Activated CD8-positive, alpha-beta T cell treated with anti-CD3 and anti-CD28 coated beads for 36 hours (primary cell): ENCODE results near the gene RALBP1. TPM values are rescaled to one million over a fixed set of nuclear protein-coding genes. Genes with fewer than 3 reads are reported as not detected.

Source experiments
- ATAC-seq: fragments of 200-7000 bp; cut with Tn5 transposase; one replicate; pipeline ENCODE4 v1.10.0; 2021; ENCODE audit warnings: mild to moderate bottlenecking, moderate library complexity
- CTCF ChIA-PET: fragments of 350-600 bp; sonication (Branson Sonifier 250); formaldehyde crosslinking; loops from one replicate; lab custom pipeline; 2021; ENCODE audit warnings: antibody characterized with exemption; lab: Charles Lee
- POLR2A ChIA-PET: fragments of 350-600 bp; sonication (Branson Sonifier 250); formaldehyde crosslinking; loops from one replicate; lab custom pipeline; 2021; ENCODE audit warnings: antibody characterized with exemption; lab: Charles Lee
- DNase-seq: peaks from one replicate; pipeline ENCODE4 v3.0.0-alpha.2; 2020
- H3K27ac Mint-ChIP-seq: one replicate; pipeline ENCODE4 v1.8.0; 2021; ENCODE audit warnings: mild to moderate bottlenecking, mixed read lengths
- H3K27me3 Mint-ChIP-seq: one replicate; pipeline ENCODE4 v1.8.0; 2021; ENCODE audit warnings: mixed read lengths
- H3K36me3 Mint-ChIP-seq: one replicate; pipeline ENCODE4 v1.8.0; 2021; ENCODE audit warnings: low read depth, mixed read lengths
- H3K4me1 Mint-ChIP-seq: one replicate; pipeline ENCODE4 v1.8.0; 2021; ENCODE audit warnings: low read depth, mixed read lengths
- H3K4me3 Mint-ChIP-seq: one replicate; pipeline ENCODE4 v1.8.0; 2021; ENCODE audit warnings: mild to moderate bottlenecking, moderate library complexity, mixed read lengths
- H3K9me3 Mint-ChIP-seq: one replicate; pipeline ENCODE4 v1.8.0; 2021; ENCODE audit warnings: mixed read lengths
- CTCF ChIP-seq: fragments of 200-600 bp; IDR thresholded peaks from one replicate; pipeline ENCODE4 v1.8.0; 2022; ENCODE audit warnings: antibody characterized with exemption, mild to moderate bottlenecking
- intact Hi-C: fragments of 100-400 bp; cut with micrococcal nuclease; formaldehyde crosslinking; loops from one replicate; pipeline ENCODE4 v1.10.0; 2022
- total RNA-seq, 2 experiments: library from RNA; stranded (reverse); gene quantifications; one replicate each; pipeline ENCODE4 v1.2.3, GENCODE V29; 2021

The RALBP1 gene
- total RNA-seq, 2 experiments from 2014 or later = 47.8 to 50.2 TPM

DNA sequence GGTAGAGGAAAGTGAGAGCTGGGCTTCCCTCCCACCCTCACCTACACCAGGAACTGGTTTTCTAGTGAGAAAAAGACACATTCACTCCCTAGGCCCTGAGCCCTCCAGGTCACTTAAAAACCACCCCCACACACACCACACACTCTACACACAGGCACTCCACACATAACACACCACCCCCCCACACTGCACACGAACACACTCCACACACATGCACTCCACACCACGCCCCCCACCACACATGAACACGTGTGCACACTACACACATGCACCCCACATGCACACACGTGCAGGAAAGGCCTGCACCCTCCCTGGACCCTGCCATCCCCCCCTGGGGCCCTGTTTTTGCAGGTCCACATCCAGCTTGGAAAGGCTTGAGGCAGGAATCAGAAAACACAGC lies 67.6 kb downstream of the RALBP1 start:
- TF ChIP-seq CTCF = no peak
- H3K27me3 Mint-ChIP-seq = no peaks in the 10 kb centered on the region
- DNase-seq = no peak
- no peak for ATAC-seq
- POLR2A ChIA-PET = no interaction called here
- CTCF ChIA-PET = interaction anchor here (1.4 kb wide), 1 partner anchor 428 kb away, joined by 3 read pairs; no protein-coding TSS in a partner anchor
- H3K9me3 Mint-ChIP-seq = no peaks in the 10 kb centered on the region
- H3K4me1 Mint-ChIP-seq = no peaks in the 10 kb centered on the region
- intact Hi-C loops = no loop called here
- no peak overlapping the region for H3K4me3 Mint-ChIP-seq
- H3K27ac Mint-ChIP-seq = no peak overlapping the region
- peaks cover 7% of the 10 kb centered on the region for H3K36me3 Mint-ChIP-seq

DNA sequence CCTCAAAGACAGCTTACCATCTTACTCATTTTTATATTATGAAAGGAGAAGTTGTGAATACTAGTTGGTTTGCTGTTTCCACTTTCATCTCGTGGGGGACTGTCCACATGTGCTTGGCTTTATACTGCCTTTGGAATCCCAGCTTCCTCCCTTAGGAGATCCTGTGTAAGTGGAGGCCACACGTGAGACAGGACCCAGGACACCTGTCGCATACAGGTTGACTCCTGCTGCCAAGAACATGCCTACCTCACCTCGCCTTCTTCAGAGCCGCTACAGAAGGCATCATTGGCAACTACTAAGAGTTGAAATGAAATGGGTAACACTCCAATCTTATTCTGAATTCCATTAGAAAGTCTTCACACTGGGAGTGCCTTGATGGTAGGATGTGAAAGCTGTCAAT lies 69.7 kb downstream of the RALBP1 start:
- Mint-ChIP-seq H3K27ac (no peak overlapping the region), H3K27me3 (no peaks in the 10 kb centered on the region), H3K36me3 (peaks cover 18% of the 10 kb centered on the region), H3K9me3 (no peaks in the 10 kb centered on the region), H3K4me3 (no peak overlapping the region), H3K4me1 (no peaks in the 10 kb centered on the region)
- CTCF ChIA-PET = interaction anchor here (0.8 kb wide), 1 partner anchor 28 kb away, joined by 3 read pairs; no protein-coding TSS in a partner anchor
- POLR2A ChIA-PET = no interaction called here
- no peak for TF ChIP-seq CTCF
- DNase-seq (no peak), ATAC-seq (no peak)
- intact Hi-C loops = no loop called here

DNA sequence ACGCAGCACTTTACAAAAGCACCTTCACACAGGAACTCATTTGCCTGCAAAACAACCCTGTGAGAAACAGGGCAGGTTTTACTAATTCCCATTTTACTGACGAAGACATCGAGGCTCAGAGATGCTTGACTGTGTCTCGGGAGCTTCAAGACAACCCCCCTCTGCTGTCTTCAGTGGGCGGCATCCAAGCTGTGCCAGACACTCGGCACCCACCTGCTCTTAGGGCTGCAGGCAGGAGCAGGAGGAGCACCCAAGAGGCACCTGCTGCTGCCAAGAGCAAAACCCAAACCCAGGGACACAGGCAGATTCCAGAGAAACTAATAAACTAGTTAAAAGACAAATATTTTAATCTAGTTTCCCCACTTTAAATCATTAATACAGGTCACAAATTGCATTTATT lies 71.2 kb downstream of the RALBP1 start:
- no peak overlapping the region for H3K27ac Mint-ChIP-seq

DNA sequence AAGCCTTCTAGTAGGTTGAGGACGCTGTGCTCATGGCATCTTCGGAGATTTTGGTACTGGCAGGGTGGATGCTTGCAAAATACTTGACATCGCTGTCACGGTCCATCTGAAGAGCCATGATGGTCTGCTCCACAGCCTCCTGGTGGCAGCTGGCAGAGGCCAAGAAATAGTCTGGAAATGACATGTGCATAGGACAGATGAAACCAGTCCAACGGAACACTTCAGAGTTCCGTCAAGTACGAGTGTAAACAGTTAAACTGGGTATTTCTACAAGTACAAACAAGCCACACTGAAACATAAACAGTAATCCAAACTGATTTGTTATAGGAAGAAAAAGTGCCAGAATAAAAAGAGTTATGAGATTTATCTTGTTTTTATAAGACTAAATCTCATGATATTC lies 72.5 kb downstream of the RALBP1 start:
- DNase-seq (no peak), ATAC-seq (no peak)
- Mint-ChIP-seq H3K27me3 (no peaks in the 10 kb centered on the region), H3K36me3 (peaks cover 24% of the 10 kb centered on the region), H3K4me1 (no peaks in the 10 kb centered on the region), H3K27ac (no peak overlapping the region), H3K4me3 (no peak overlapping the region), H3K9me3 (no peaks in the 10 kb centered on the region)
- intact Hi-C loops = no loop called here
- POLR2A ChIA-PET = no interaction called here
- no peak for TF ChIP-seq CTCF
- CTCF ChIA-PET = no interaction called here

More for the DNA sequence above, 71.2 kb downstream of the RALBP1 start:
- ChIA-PET POLR2A (no interaction called here), CTCF (no interaction called here)
- Mint-ChIP-seq H3K9me3 (no peaks in the 10 kb centered on the region), H3K4me1 (no peaks in the 10 kb centered on the region), H3K36me3 (peaks cover 17% of the 10 kb centered on the region), H3K4me3 (no peak overlapping the region), H3K27me3 (no peaks in the 10 kb centered on the region)
- intact Hi-C loops = no loop called here
- ATAC-seq = no peak
- no peak for DNase-seq
- no peak for TF ChIP-seq CTCF

DNA sequence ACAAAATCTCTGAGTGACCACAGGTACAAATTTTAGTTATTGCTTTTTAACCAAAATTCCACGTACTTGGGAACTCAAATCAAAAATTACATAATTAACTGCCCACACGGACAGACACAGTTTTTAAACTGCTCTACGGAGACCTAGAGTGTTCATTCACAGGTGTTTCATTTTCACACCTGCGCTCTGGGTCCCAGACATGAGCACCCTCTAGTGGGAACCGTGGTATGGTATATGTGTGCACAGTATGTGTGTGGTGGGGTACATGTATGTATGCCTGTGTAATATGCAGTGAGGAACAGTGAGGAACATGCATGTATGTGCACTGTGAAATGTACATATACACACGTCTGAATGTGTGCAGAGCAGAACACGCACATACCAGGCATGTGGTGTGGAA lies 74.1 kb downstream of the RALBP1 start:
- ChIA-PET CTCF (no interaction called here), POLR2A (no interaction called here)
- H3K4me1 Mint-ChIP-seq = no peaks in the 10 kb centered on the region
- H3K27me3 Mint-ChIP-seq = no peaks in the 10 kb centered on the region
- intact Hi-C loops = no loop called here
- no peak for TF ChIP-seq CTCF
- H3K9me3 Mint-ChIP-seq = no peaks in the 10 kb centered on the region
- peak; percentile 17 for DNase-seq
- no peak overlapping the region for H3K27ac Mint-ChIP-seq
- H3K36me3 Mint-ChIP-seq = peaks cover 37% of the 10 kb centered on the region
- no peak for ATAC-seq
- no peak overlapping the region for H3K4me3 Mint-ChIP-seq
